ENCODE results near the gene RAB3D. TPM values are rescaled to one million over a fixed set of nuclear protein-coding genes. Genes with fewer than 3 reads are reported as not detected.
"Not testable (repeated sequence)": the region's sequence is repeated elsewhere in the genome, so short reads cannot be mapped to it uniquely, and the experiment has no call there.

RAB3D gene
- total RNA-seq, 2 donors from 2014 or later, result 47.7 to 54.0 TPM

GRCh38 chr19:11338121-11338520 lies 1.3 kb downstream of the RAB3D start:
- Histone ChIP-seq H3K36me3 (no peaks in the 10 kb centered on the region), H3K4me1 (peaks cover 6% of the 10 kb centered on the region), H3K9ac (ENCODE audit: low read depth in 2 of 2, low read length in 2 of 2) (peak overlapping the region; percentile 63 to 75), H3K27me3 (no peaks in the 10 kb centered on the region), H3K9me3 (no peaks in the 10 kb centered on the region), H3K27ac (no peak overlapping the region), H3K4me3 (peak overlapping the region; percentile 65)
- TF ChIP-seq, protein P1, sequence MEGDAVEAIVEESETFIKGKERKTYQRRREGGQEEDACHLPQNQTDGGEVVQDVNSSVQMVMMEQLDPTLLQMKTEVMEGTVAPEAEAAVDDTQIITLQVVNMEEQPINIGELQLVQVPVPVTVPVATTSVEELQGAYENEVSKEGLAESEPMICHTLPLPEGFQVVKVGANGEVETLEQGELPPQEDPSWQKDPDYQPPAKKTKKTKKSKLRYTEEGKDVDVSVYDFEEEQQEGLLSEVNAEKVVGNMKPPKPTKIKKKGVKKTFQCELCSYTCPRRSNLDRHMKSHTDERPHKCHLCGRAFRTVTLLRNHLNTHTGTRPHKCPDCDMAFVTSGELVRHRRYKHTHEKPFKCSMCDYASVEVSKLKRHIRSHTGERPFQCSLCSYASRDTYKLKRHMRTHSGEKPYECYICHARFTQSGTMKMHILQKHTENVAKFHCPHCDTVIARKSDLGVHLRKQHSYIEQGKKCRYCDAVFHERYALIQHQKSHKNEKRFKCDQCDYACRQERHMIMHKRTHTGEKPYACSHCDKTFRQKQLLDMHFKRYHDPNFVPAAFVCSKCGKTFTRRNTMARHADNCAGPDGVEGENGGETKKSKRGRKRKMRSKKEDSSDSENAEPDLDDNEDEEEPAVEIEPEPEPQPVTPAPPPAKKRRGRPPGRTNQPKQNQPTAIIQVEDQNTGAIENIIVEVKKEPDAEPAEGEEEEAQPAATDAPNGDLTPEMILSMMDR (IDR thresholded peaks at IDR 0.05), result no peak
- DNase-seq, result peak; percentile 70
- intact Hi-C loops (cut with DNase I), result no loop called here

DNA sequence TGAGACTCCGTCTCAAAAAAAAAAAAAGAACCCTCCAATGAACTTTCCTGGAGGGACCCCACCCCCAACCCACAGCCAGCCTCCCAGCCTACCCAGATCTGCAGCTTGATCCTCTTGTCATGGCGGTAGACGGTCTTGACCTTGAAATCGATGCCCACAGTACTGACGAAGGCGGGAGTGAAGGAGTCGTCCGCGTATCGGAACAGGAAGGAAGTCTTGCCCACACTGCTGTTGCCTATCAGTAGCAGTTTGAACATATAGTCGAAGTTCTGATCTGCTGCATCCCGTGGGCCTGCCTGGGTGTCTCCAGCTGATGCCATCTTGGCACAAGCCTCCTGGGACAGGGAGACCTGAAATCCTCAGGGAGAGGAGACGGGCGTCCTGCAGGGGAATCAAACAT lies 2.4 kb downstream of the RAB3D start:
- Histone ChIP-seq H3K4me3 (no peak overlapping the region), H3K9ac (ENCODE audit: low read depth in 2 of 2, low read length in 2 of 2) (no peak overlapping the region), H3K9me3 (no peaks in the 10 kb centered on the region), H3K36me3 (no peaks in the 10 kb centered on the region), H3K27me3 (no peaks in the 10 kb centered on the region), H3K4me1 (peaks cover 6% of the 10 kb centered on the region), H3K27ac (no peak overlapping the region)
- no peak for DNase-seq
- intact Hi-C loops (cut with DNase I), result no loop called here
- TF ChIP-seq, protein P1 (IDR thresholded peaks at IDR 0.05), result no peak

GRCh38 chr19:11335449-11336146 lies 3.9 kb downstream of the RAB3D start:
- TF ChIP-seq, protein P1 (IDR thresholded peaks at IDR 0.05), result no peak
- H3K4me1 ChIP-seq, result peaks cover 6% of the 10 kb centered on the region
- no peaks in the 10 kb centered on the region for H3K9me3 ChIP-seq
- no peaks in the 10 kb centered on the region for H3K36me3 ChIP-seq
- no peak overlapping the region for H3K9ac ChIP-seq (ENCODE audit: low read depth in 2 of 2, low read length in 2 of 2)
- H3K4me3 ChIP-seq, result no peak overlapping the region
- H3K27ac ChIP-seq, result no peak overlapping the region
- intact Hi-C loops (cut with DNase I), result no loop called here
- no peaks in the 10 kb centered on the region for H3K27me3 ChIP-seq
- DNase-seq, result no peak

DNA sequence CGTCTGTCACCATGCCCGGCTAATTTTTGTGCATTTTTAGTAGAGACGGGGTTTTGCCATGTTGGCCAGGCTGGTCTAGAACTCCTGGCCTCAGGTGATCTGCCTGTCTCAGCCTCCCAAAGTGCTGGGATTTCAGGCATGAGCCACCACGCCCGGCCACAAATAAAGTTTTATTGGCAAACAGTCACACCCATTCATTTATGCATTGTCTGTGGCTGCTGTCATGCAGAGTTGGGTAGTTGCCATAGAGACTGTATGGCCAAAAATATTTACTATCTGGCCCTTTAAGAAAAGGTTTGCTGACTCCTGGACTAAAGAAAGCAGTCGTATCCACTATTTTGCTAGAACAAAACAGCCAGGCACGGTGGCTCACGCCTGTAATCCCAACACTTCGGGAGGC lies 5.6 kb downstream of the RAB3D start:
- H3K36me3 ChIP-seq; intact Hi-C loops (cut with DNase I): not testable (repeated sequence)

GRCh38 chr19:11332822-11333221 lies 6.6 kb downstream of the RAB3D start:
- H3K9me3 ChIP-seq, result no peaks in the 10 kb centered on the region
- intact Hi-C loops (cut with DNase I), result no loop called here
- no peaks in the 10 kb centered on the region for H3K36me3 ChIP-seq
- H3K27ac ChIP-seq, result no peak overlapping the region
- TF ChIP-seq, protein P1 (IDR thresholded peaks at IDR 0.05), result no peak
- H3K4me1 ChIP-seq, result peaks cover under 1% of the 10 kb centered on the region
- no peaks in the 10 kb centered on the region for H3K27me3 ChIP-seq
- no peak overlapping the region for H3K9ac ChIP-seq (ENCODE audit: low read depth in 2 of 2, low read length in 2 of 2)
- DNase-seq, result no peak
- H3K4me3 ChIP-seq, result no peak overlapping the region

More for the DNA sequence above, 5.6 kb downstream of the RAB3D start:
- not testable (repeated sequence) for H3K4me1 ChIP-seq; H3K27me3 ChIP-seq; H3K9ac ChIP-seq (ENCODE audit: low read depth in 2 of 2, low read length in 2 of 2); H3K4me3 ChIP-seq; H3K9me3 ChIP-seq; H3K27ac ChIP-seq
- peak; percentile 47 for DNase-seq

- Histone ChIP-seq H3K9me3 (no peaks in the 10 kb centered on the region), H3K27me3 (no peaks in the 10 kb centered on the region), H3K36me3 (no peaks in the 10 kb centered on the region), H3K4me3 (no peak overlapping the region), H3K9ac (ENCODE audit: low read depth in 2 of 2, low read length in 2 of 2) (no peak overlapping the region), H3K4me1 (no peaks in the 10 kb centered on the region), H3K27ac (no peak overlapping the region)
- TF ChIP-seq, protein P1 (IDR thresholded peaks at IDR 0.05), result no peak
- intact Hi-C loops (cut with DNase I), result no loop called here
- no peak for DNase-seq
Observed at GRCh38 chr19:11331502-11331901, 8.0 kb downstream of the RAB3D start.
